HepG2 (cell line): ENCODE measurements around the gene PDHX.

Experiments used
- BCL3 ChIP-seq: sonication (generic); formaldehyde crosslinking; IDR thresholded peaks from 2 replicates; pipeline ENCODE4 v1.5.1; 2020; ENCODE audit warnings: mild to moderate bottlenecking, missing genetic modification reagents, moderate library complexity
- CBX5 ChIP-seq: sonication (generic); formaldehyde crosslinking; IDR thresholded peaks from 2 replicates; pipeline ENCODE4 v1.4.0; 2020; ENCODE audit warnings: missing genetic modification reagents, borderline replicate concordance
- CTCF ChIP-seq: sonication (generic); formaldehyde crosslinking; IDR thresholded peaks from 2 replicates; pipeline ENCODE4 v1.5.0; 2020; ENCODE audit warnings: mild to moderate bottlenecking, missing genetic modification reagents, moderate library complexity
- HMG20A ChIP-seq: IDR thresholded peaks from 2 replicates; pipeline ENCODE4 v1.6.1; 2016; ENCODE audit warnings: borderline replicate concordance
- HMGXB4 ChIP-seq, 2 experiments: sonication (generic) in 1 of 2; formaldehyde crosslinking in 1 of 2; IDR thresholded peaks; 2 replicates each; pipeline versions ENCODE4 v1.4.0 to v1.6.1; 2018 to 2020; ENCODE audit warnings: missing genetic modification reagents in 2 of 2, borderline replicate concordance in 1 of 2, low read depth in 1 of 2, mild to moderate bottlenecking in 1 of 2, missing biosample characterization in 1 of 2
- KMT2B ChIP-seq: IDR thresholded peaks from 2 replicates; pipeline ENCODE4 v1.6.1; 2016; ENCODE audit warnings: missing genetic modification reagents, missing compliant biosample characterization
- MAFG ChIP-seq: sonication (generic); formaldehyde crosslinking; IDR thresholded peaks from 2 replicates; pipeline ENCODE4 v1.5.1; 2020; ENCODE audit warnings: mild to moderate bottlenecking, missing genetic modification reagents
- NCOA1 ChIP-seq: sonication (generic); formaldehyde crosslinking; IDR thresholded peaks from 2 replicates; pipeline ENCODE4 v1.9.0; 2021; ENCODE audit warnings: missing genetic modification reagents
- ZBTB14 ChIP-seq: sonication (generic); formaldehyde crosslinking; IDR thresholded peaks from 2 replicates; pipeline ENCODE4 v1.4.0; 2020; ENCODE audit warnings: missing genetic modification reagents
- ZC3H4 ChIP-seq: sonication (generic); formaldehyde crosslinking; IDR thresholded peaks from 2 replicates; pipeline ENCODE4 v1.4.0; 2020; ENCODE audit warnings: missing genetic modification reagents, borderline replicate concordance

- no peak for TF ChIP-seq BCL3 (CRISPR knock-in tag)
- no peak for TF ChIP-seq CBX5
- no peak for TF ChIP-seq HMG20A (CRISPR knock-in tag)
- no peak for TF ChIP-seq CTCF (CRISPR knock-in tag)
- TF ChIP-seq KMT2B (CRISPR knock-in tag) = no peak
- TF ChIP-seq MAFG (CRISPR knock-in tag) = no peak
- no peak for TF ChIP-seq ZC3H4 (CRISPR knock-in tag)
- TF ChIP-seq ZBTB14 (CRISPR knock-in tag) = no peak
- TF ChIP-seq NCOA1 (CRISPR knock-in tag) = no peak
- TF ChIP-seq HMGXB4 (CRISPR knock-in tag; IDR thresholded peaks at IDR 0.05; ENCODE audit: borderline replicate concordance in 1 of 2, low read depth in 1 of 2) = no peak
These were observed 11.9 kb upstream of the PDHX start for GRCh38 chr11:34904421-34904955.
